SH-SY5Y (cell line): ENCODE measurements around the gene DOCK10.

ENCODE experiments used
- GATA2 ChIP-seq: IDR thresholded peaks from 2 replicates; pipeline ENCODE4 v1.6.1; 2011; ENCODE audit warnings: mild to moderate bottlenecking, low read depth, low read length
- GATA3 ChIP-seq: IDR thresholded peaks from 2 replicates; pipeline ENCODE4 v1.6.1; 2011; ENCODE audit warnings: low read depth, mild to moderate bottlenecking, low read length, moderate library complexity

DNA sequence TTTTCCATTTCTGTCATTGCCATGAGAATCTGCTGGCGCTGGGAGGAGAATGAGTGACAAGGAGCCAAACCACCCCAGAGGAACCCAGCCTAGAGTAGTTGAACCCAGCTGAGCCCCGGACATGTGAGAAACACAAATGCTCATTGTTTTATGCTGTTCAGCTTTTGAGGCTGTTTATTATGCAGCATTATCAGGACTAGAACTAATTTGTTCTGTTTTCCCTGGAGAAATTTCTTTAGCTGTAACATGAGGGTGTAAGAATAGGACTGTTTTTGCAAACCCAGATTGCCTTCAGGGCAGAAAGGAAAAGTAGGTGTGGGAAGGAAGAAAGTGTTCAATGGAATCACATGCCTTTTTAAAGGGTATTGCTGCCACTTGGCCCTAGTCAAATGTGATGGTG lies 28.5 kb upstream of the DOCK10 start:
- TF ChIP-seq GATA2 (no peak), GATA3 (no peak)
